Ammon's horn (tissue), 1 donor: ENCODE results near the gene ANKDD1A.

Experiments used
- DNase-seq: peaks from one replicate; pipeline ENCODE4 v3.0.0-alpha.2; 2016; ENCODE audit warnings: low spot score

The ANKDD1A gene

DNA sequence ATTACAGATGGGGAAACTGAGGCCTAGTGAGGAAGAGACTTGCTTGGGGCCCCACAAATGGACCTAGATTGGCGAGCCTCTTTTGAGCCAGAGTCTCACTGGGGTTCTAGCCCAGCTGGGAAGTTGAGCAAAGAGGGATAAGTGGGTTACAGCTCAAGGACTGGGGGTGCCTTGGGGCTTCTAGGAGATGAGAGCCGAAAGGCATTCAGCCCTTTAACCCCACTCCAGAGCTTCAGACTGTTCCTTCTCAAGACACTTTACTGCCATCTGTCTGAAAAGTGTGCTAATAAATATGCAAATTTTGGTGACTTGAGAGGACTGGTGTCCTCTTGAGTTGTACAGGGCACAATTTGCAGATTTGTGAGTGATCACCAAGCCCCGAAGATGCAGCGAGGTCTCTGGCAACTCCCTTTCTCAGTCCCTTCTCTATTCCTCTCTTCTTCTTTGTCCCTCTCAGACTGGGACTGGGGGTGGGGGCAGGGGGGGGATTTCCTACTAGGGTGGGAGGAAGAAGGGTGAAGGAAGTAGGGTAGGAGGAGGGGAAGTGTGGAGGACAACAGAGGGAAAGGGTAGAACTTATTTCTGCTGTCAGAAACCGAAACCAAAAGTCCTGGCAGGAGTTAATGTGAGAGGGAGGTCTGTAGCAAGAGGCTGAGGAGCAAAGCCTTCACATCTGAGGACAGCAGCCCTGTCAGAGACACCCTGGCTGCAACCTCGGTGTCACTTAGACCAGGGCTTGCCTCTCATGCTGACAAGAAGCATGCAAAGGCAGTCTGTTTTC lies 16.2 kb upstream of the ANKDD1A start:
- peak; percentile 71 for DNase-seq

DNA sequence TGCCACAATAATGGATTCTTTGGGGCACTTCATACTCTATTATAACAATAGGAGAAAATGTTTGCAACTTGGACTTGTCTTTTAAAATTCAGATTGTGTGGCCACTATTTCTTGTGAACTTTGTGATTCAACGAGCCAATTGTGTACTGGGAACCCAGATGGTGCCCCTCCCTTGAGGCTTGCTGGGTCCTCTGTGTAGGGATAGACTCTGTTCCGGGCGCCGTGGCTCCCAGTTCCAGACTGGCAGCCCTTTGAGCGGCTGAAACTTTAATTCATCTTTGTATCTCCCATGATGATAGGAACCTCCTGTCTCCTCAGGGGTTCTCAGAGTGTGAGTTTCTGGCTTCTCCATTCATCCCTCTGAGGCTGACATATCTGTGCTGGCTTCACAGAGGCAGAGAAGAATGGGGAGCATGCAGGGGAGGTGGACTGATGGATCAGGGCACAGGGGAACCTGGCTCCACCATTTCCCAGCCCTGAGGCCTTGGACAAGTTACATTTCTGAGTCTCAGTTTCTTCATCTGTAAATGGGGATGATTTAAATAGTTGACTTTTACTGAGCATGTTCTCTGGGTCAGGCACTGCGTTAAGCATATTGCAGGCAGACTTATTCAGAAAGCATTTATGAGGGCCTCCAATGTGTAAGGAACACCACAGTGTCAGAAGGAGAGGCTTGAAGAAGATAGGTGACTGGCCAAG lies 15.2 kb upstream of the ANKDD1A start:
- DNase-seq: no peak

DNA sequence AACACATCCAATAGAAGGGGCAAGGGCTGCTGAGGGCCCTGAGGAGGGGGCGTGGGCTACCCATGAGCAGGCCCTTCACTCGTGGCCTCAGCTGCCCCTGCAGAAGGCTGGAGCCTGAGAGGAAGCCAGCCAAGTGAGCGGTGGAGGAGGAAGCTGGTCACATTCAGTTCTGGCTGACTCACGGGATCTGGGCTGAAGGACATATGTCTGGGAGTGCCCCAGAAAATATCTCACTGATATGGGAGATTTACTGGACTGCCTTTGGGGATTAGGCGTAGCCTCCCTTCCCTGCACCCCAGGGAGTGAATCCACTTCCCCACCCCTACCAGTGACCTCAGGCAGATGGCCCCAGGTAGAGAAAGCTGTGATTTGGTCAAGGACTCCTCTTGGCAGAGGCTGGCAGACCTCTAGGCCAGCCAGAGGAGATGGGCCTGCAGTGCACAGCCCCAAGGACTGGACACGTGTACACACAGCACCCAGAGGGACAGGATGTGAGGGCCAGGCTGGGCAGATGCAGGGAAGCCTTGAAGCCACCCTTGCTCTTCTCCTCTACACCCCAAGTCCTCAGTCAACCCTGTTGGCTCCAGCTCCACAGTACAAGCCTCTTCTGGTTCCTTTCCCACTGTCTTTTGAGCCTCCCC lies 14.2 kb upstream of the ANKDD1A start:
- peak; percentile 40 for DNase-seq

DNA sequence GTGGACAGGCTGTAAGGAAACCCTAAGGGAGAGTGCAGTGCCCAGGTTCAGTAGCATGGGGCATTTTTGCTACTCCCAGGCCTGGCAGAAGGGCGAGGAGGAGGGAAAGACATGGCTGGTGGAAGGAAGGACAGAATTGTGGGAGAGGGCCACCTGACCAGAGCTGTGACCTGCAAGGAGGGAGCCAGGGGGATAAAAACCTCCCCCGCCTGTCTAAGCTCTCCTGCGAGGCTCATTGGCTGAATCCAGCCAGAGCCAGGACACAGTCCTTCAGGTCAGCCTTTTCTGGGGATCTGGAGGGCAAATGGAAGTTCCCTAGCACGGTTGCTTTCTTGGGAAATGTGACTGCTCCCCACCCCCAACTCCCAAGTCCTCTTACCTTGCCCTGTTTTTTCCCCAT lies 13.3 kb upstream of the ANKDD1A start:
- DNase-seq: no peak

DNA sequence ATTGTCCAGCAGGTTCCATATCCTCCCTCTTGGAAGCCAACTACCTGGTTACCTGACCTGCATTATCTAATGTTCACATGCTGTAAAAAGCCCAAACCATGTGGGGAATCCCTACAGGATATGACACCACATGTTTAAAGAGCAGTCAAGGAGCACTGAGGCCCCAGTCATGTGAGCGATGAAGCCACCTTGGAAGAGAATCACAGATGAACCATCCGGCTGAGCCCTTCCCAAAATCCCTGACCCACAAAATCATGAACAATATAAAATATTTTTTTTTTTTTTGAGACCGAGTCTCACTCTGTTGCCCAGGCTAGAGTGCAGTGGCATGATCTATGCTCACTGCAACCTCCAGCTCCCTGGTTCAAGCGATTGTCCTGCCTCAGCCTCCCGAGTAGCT lies 10.6 kb upstream of the ANKDD1A start:
- no peak for DNase-seq

DNA sequence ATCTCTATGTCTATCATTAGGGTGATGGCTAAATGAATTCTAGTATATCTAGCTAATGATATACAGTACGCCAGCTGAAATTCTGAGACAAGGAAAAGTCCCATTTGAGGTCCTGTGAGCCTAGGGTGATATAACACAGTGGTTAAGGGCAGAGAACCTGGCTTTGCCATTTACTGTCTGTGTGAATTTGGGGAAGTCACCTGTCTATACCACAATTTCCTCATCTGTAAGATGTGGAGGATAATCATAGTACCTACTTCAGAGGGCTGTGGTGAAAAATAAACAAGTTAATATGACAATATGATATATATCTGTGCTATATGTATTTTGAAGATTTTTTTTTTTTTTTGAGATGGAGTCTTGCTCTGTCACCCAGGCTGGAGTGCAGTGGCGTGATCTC lies 9.8 kb upstream of the ANKDD1A start:
- DNase-seq: no peak

DNA sequence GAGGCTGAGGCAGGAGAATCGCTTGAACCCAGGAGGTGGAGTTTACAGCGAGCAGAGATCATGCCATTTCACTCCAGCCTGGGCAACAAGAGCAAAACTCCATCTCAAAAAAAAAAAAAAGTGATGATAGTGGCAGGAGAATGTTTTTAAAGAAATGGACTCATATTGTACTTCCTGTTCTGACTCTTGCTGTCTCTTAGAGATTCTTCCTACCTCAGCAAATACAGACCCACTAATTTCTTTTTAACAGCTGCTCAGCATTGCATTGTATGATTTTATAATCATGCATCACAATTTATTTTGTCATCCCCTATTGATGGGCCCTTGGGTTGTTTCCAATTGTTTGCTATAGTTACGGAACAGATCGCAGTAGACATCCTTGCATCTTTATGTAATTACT lies 8.8 kb upstream of the ANKDD1A start:
- DNase-seq: no peak

DNA sequence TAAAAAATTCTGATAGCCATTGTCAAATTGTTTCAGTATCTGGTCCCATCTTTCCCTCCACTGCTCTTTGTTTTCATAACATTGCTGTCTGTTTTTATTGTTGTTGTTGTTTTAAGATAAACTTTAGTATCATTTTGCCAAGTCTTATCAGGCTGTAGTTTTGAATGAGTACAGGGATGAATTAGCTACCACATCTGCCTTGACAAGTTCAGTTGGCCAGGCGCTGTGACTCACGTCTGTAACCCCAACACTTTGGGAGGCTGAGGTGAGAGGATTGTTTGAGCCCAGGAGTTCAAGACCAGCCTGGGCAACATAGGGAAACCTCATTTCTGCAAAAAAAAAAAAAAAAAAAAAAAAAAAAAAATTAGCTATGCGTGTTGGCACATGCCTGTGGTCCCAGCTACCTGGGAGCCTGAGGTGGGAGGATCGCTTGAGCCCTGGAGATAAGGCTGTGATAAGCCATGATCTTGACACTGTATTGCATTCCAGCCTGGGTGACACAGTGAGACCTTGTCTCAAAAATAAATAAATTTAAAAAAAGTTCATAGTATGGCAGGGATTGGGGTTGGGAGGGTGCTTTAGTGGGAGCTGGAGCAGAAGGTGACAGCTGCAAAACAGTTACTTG lies 8.3 kb upstream of the ANKDD1A start:
- no peak for DNase-seq

DNA sequence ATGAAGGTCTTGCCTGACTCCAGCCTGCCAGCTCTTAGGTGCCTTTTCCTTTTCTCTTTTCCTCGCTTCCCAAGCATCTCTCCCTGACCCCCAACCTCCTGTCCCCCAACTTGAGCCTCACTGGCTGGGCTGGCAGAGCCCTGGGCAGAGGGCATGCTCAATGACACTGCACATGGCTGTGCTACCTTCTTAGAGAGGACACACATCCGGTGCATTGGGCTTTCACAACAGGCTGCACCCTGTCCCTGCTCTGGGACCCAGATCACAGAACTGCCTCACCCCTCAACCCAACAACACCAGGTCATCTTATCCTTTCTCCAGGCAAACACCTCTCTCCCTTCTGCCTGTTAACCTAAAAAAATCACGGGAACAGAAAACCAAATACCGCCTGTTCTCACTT lies 7.5 kb upstream of the ANKDD1A start:
- DNase-seq: no peak

DNA sequence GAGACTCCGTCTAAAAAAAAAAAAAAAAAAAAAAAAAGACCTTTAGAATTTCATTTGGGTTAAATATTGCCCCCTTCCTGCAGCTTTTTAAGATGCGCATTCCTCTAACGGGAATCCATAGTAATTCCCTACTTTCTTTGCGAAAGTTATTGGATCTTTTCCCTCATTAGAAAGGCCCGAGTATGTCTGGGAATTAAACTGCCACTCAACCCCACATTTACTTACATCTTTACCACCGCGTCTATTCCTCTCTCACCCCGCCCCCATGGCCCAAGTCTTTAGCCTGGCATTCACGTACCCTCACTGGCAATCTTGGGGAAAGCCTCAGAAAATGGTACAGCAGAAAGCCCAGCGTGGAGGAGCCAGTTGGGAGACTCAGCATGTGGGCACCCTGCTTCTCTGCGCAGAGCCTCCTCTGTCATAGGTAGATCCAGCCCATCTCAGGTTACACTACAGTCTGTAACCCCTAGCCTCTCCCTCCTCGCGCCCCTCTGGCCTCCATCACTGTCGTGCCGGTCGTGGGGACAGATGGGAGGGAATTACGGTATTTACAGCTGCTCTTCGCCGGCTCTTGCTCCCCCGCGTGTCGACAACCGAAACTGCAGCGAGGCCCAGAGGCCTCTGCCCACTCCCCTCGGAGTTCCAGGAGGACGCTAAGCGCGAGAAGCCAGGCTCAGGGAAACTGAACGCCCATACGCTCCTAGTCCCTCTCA lies 6.4 kb upstream of the ANKDD1A start:
- DNase-seq: peak; percentile 84

DNA sequence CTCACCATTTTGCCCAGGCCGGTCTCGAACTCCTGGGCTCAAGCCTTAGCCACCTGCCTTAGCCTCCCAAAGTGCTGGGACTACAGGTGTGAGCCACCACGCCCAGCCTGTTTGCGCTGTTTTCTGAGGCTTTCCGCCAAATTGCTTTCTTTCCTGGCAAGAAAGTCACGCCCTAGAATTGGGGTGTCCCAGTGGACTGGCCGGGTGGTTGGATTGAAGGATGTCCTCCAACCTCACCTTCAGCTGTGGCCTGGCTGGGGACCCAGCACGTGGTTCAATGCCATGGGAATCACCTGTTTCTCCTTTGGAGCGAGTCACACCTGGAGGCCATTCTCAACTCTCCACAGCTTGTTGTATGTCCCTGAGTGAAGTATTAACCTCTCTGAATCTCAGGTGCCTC lies 5.8 kb upstream of the ANKDD1A start:
- no peak for DNase-seq

DNA sequence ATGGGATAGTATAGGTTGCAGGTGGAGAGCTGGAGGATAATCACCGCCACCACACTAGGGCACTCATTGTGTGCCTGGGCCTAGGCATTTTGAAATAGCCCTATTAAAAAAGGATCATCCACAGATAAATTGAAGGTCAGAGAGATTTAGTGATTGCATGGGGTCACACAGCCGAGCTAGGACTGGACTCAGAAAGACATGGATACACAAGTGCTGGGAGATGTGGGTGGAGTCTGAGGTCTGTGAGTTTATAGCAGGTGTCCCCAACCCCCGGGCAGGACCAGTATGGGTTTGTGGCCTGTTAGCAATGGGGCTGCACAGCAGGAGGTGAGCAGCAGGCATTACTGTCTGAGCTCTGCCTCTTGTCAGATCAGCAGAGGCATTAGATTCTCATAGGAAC lies 5.3 kb upstream of the ANKDD1A start:
- no peak for DNase-seq

DNA sequence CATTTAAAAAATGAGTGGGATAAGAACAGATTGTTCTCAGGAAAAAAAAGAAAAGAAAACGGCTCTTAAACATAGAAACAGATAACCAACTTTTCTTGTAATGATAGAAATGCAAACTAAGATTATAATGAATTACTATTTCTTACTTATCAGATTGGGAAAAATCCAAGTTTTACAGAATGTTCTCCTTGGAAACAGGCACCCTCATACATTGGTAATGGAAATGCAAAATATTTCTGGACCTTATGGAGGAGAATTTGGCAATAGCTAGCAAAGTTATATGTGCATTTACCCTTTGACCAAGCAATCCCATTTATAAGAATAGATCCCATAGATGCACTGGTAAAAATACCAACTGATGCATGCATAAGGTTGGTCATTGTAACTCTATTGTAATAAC lies 3.7 kb upstream of the ANKDD1A start:
- no peak for DNase-seq

DNA sequence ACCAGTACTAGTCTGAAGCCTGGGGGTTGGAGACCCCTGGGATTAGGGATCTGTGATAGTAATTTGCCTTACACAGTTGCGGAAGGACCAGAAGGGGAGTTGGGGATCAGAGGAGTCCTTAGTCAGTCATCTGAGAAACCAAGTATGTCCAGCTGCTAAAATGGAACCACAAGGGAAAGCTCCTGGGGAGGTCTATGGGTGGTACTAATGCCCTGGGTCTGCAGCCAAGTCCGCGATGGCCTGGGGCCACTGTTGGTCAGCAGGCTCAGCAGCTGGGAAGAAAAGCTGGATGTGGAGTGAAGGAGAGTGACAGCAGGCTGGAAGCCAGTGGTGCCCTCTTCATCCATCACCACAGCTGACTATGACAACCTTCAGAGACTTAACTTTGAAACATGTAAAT lies 2.2 kb upstream of the ANKDD1A start:
- DNase-seq: no peak

DNA sequence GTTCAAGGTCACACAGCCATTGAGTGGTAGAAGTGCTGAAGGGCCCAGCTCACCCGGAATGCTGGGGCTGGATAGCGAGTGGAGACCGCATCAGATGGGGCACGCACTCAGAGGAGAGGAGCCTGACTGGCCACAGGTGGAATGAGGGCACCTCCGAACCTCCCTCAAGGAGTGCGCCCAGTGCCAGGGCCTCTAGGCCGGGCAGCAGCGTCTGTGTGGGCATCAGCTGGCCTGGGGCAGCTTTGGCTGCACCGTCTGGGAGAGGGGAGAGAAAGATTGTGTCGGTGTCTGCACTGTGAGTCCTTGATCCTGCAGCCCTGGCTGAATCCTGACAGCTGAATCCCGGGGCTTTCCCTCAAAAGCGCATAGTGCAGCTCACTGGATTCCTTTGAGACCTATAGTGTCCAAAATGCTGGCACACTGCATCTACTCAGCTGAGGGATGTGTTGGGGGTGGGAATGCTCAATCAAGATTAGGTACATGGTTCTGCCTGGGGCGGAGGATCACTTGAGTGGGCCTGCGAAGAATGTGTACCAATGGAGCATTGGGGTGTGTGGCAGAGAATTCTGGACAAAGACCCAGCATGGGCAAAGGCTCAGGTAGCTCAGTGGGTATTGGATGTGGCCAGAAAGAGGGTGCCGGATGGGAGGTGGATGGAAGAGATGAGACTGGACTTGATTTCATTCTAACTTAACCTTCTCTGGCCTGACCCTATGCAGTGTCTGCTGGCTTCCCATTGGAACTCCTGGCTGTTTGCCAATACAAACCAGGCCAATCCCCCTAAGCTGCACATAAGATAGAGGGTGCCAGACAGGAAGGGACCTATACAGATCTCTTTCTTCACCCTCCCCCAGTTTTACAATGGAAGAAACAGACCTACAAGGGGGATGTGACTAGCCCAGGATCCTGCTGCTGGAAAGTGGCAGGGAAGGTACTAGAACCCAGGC lies 950 bp downstream of the ANKDD1A start:
- no peak for DNase-seq

DNA sequence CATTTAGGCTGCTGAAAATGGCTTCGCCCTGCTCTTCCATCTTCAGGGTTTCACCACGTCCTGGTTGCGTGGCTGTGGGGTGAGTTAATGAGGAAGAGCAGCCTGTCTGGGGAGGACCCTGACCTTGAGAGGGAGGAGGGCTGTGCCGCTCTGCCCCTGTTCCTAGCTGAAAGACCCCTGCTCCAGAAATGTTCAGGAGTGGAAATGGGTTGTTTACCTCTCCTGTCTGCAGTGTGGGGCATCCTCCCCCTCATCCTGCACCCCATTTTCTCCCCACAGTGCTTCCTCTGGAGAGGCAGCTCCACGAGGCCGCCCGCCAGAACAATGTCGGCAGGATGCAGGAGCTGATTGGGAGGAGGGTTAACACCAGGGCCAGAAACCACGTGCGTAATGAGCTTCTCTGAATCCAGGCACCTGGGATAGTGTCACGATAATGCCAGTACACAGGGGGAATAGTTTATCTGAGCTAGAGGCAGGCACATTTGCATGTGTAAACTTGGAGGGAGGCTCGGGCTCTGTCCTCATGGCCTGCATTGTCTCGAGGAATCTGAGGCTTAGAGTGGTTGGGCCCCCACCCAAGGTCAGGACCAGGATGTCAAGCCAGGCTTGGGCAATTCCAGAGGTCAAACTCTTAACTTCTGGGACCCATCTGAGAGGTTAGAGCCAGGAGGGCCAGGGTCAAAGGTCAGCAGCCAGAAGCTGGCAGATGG lies 4.0 kb downstream of the ANKDD1A start:
- DNase-seq: no peak

DNA sequence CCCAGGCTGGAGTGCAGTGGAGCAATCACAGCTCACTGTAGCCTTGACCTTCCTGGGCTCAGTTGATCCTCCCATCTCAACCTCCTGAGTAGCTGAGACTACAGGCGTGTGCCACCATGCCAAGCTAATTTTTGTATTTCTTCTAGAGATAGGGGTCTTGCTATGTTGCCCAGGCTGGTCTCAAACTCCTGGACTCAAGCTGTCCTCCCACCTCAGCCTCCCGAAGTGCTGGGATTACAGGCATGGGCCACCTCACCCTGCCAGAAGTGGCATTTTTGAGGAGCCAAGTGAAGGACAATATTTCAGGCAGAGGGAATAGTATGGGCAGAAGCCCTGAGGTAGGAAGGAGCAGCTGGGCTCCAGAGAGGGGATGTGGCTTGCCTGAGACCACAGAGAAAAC lies 4.7 kb downstream of the ANKDD1A start:
- no peak for DNase-seq

DNA sequence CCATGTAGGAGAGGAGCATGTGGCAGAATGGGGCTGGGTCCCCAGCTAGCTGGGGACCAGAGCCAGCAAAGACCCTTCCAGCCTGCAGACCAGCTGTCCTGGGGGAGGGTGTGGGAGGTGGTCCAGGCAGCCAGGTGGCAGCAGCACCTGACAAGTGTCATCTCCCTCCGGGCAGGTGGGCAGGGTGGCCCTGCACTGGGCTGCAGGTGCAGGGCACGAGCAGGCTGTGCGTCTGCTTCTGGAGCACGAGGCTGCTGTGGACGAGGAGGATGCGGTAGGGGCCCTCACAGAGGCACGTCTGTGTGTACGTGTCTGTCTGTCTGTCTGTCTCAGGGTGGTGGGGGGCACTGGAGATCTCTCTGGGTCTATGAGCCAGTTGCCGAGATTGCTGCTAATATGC lies 5.5 kb downstream of the ANKDD1A start:
- no peak for DNase-seq

DNA sequence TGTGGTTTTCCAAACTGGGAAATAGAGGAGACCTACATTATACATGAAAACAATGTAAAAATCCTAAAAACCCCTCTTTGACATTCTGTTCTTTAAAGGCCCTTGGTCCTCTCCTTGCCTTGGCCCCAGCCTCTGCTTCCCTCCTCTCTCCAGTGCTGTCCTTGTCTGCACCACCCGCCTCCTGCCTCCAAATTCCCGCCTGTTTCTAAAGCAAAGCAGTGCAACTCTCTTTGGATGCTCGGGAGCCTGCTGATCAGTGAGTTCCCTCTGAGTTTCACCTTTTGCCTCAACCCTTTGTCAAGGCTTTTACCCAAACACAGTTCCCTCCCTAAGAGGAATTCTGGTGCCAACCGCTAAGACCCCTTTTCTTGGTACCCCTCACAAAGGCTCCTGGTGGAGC lies 8.0 kb downstream of the ANKDD1A start:
- no peak for DNase-seq

DNA sequence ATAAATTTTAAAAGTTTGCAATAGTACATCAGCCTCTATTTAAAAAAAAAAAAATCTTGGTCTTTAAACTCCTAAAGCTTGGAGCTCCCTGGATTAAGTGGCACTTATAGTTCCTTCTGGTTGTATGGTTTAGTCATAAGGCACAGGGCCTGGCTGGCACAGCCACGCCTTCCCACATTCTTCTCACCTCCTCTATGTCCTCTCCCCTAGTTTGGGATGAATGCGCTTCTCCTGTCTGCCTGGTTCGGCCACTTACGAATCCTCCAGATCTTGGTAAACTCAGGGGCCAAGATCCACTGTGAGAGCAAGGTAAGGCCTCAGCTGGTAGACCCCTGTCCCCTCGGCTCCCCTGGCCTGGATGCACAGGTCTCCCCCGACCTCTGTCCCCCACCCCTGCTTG lies 10.0 kb downstream of the ANKDD1A start:
- no peak for DNase-seq
